GM10266 (cell line): ENCODE measurements around the gene DYRK1A.

Experiments used
- DNase-seq: peaks from one replicate; pipeline ENCODE4 v3.0.0; 2012; ENCODE audit errors: extremely low spot score
- CTCF ChIP-seq: IDR thresholded peaks from 2 replicates; pipeline ENCODE4 v1.5.1; 2012; ENCODE audit warnings: mild to moderate bottlenecking, low read depth; ENCODE audit not compliant: control insufficient read depth, insufficient read depth; ENCODE audit errors: missing control alignments

DYRK1A gene

GRCh38 chr21:37380349-37381323 is 14.1 kb downstream of the DYRK1A start:
- TF ChIP-seq CTCF = no peak
- no peak for DNase-seq

GRCh38 chr21:37381883-37382585 is 15.5 kb downstream of the DYRK1A start:
- TF ChIP-seq CTCF = no peak
- no peak for DNase-seq

GRCh38 chr21:37383086-37383485 is 16.5 kb downstream of the DYRK1A start:
- no peak for TF ChIP-seq CTCF
- DNase-seq = no peak

GRCh38 chr21:37383784-37384311 is 17.3 kb downstream of the DYRK1A start:
- no peak for TF ChIP-seq CTCF
- no peak for DNase-seq

GRCh38 chr21:37384416-37384815 is 17.8 kb downstream of the DYRK1A start:
- no peak for TF ChIP-seq CTCF
- no peak for DNase-seq

GRCh38 chr21:37385179-37385765 is 18.7 kb downstream of the DYRK1A start:
- TF ChIP-seq CTCF = no peak
- no peak for DNase-seq

GRCh38 chr21:37386151-37386550 is 19.6 kb downstream of the DYRK1A start:
- no peak for DNase-seq
- TF ChIP-seq CTCF = no peak
